Measurements from ENCODE around the gene KRTAP10-2.

Gene KRTAP10-2

GRCh38 chr21:44529503-44530125 is 21.7 kb downstream of the KRTAP10-2 start:
- Histone ChIP-seq H3K36me3 (ENCODE audit: insufficient read depth, low read length) (peaks cover 42% of the 10 kb centered on the region), H3K9me3 (ENCODE audit: low read depth, low read length) (no peaks in the 10 kb centered on the region), H3K27ac (no peak overlapping the region), H3K4me3 (no peak overlapping the region), H3K9ac (ENCODE audit: insufficient read length) (no peak overlapping the region)
- DNase-seq (ENCODE audit: low read depth, low spot score): no peak
- TF ChIP-seq FOXP2 (optimal IDR thresholded peaks at IDR 0.05; ENCODE audit: control extremely low read depth, extremely low read length, insufficient read depth) (no peak), POLR2AphosphoS5 (IDR thresholded peaks at IDR 0.05; ENCODE audit: borderline replicate concordance, low read depth, low read length) (no peak), EZH2 (IDR thresholded peaks at IDR 0.05) (no peak)

DNA sequence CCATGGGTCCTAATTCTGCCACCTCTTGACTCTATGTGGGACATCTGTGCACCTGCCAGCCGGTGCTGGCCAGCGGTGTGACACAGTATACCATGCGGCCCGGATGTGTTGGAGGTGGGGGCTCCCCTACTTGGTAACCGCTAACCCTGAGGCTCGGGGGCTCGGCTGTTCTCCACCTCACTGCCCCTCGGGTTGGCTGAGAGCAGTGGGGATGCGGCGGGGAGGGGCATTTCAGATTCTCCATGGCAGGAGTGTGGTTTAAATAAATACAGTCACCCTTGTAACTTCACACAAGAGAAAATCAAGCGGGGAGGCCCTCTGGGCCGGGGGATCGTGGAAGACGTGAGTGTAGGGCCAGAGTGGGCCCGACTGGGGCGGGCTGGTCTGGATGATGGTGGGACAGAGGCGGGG is 22.3 kb downstream of the KRTAP10-2 start:
- TF ChIP-seq POLR2AphosphoS5 (IDR thresholded peaks at IDR 0.05; ENCODE audit: borderline replicate concordance, low read depth, low read length) (no peak), EZH2 (IDR thresholded peaks at IDR 0.05) (no peak), FOXP2 (optimal IDR thresholded peaks at IDR 0.05; ENCODE audit: control extremely low read depth, extremely low read length, insufficient read depth) (no peak)
- no peak overlapping the region for H3K27ac ChIP-seq
- no peak for DNase-seq (ENCODE audit: low read depth, low spot score)
- H3K36me3 ChIP-seq (ENCODE audit: insufficient read depth, low read length): peaks cover 44% of the 10 kb centered on the region
- no peak overlapping the region for H3K9ac ChIP-seq (ENCODE audit: insufficient read length)
- H3K4me3 ChIP-seq: no peak overlapping the region
- H3K9me3 ChIP-seq (ENCODE audit: low read depth, low read length): no peaks in the 10 kb centered on the region

GRCh38 chr21:44528634-44528995 is 22.7 kb downstream of the KRTAP10-2 start:
- no peak for TF ChIP-seq POLR2AphosphoS5 (IDR thresholded peaks at IDR 0.05; ENCODE audit: borderline replicate concordance, low read depth, low read length)
- TF ChIP-seq FOXP2 (optimal IDR thresholded peaks at IDR 0.05; ENCODE audit: control extremely low read depth, extremely low read length, insufficient read depth): no peak
- TF ChIP-seq EZH2 (IDR thresholded peaks at IDR 0.05): no peak
- no peaks in the 10 kb centered on the region for H3K9me3 ChIP-seq (ENCODE audit: low read depth, low read length)
- no peak overlapping the region for H3K9ac ChIP-seq (ENCODE audit: insufficient read length)
- no peak overlapping the region for H3K27ac ChIP-seq
- H3K4me3 ChIP-seq: no peak overlapping the region
- no peak for DNase-seq (ENCODE audit: low read depth, low spot score)
- H3K36me3 ChIP-seq (ENCODE audit: insufficient read depth, low read length): peaks cover 48% of the 10 kb centered on the region

DNA sequence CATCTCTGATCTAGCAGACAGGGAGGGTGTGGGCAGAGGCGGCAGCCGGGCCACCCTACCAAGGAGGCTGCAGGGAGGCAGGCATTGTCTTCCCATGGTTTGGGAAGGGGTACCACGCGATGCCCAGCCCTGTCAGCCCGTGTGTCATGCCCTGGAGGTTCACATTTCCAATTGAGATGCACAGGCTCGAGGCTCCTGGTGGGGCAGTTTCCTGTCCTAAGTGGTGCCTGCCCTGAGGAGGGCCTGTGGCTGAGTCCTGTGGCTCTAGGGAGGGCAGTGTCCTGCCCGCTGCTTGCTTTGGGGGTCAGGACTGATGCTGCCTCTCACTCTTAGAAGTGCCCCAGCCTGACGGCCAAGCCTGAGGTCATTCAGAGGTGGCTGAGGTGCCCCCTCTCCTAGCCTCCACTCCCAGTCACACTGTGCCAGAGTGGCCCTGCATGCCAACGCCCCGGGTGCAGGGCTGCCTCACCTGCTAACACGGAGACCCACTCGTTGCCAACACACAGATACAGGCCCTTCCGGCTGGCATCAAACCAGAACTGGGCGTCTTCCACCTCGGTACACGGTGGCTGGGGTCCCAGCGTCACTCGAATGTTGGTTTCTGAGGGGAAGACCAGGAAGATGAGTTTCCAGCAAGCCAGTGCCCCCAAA is 23.2 kb downstream of the KRTAP10-2 start:
- H3K36me3 ChIP-seq (ENCODE audit: insufficient read depth, low read length): peaks cover 53% of the 10 kb centered on the region
- H3K4me3 ChIP-seq: no peak overlapping the region
- no peak overlapping the region for H3K9ac ChIP-seq (ENCODE audit: insufficient read length)
- no peaks in the 10 kb centered on the region for H3K9me3 ChIP-seq (ENCODE audit: low read depth, low read length)
- TF ChIP-seq FOXP2 (optimal IDR thresholded peaks at IDR 0.05; ENCODE audit: control extremely low read depth, extremely low read length, insufficient read depth) (no peak), EZH2 (IDR thresholded peaks at IDR 0.05) (no peak), POLR2AphosphoS5 (IDR thresholded peaks at IDR 0.05; ENCODE audit: borderline replicate concordance, low read depth, low read length) (no peak)
- DNase-seq (ENCODE audit: low read depth, low spot score): no peak
- no peak overlapping the region for H3K27ac ChIP-seq

DNA sequence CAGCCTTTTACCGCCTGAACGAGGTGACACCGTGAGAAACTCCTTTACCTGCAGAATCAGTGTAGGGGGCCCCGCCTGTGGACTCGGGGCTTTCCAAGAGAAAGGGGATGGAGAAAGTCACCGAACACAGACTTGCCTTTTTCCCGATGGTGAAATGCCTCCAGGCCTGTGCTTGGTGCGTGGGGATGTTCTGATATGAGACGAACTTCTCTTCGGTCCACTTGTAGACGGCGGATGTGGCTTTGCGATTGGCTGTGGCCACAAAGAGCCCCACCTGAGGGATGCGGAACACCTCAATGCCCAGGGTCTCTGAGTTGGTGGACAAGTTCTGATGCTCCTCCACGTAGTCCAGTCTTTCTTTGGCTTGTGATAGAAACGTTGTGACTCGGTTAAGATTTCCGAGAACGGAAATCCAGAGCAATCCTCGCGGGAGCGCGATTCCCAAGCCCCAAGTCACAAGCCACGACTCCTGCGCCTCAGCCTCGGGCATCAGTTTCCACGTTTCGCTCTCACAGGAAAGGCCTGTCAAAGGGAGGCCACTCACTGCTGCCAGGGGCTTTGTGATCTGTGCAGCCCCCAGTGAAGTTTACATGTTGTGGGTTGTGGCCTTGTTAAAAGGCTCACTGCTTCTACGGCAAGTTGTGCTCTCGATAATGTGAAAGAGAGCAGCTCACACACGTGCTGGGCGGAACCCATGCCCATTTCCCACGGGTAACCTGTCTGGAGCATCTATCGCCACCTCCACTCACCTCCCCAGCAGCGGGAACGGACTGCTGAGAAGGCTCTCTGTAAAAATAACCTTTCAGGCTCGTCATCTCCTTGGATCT is 23.9 kb downstream of the KRTAP10-2 start:
- no peaks in the 10 kb centered on the region for H3K9me3 ChIP-seq (ENCODE audit: low read depth, low read length)
- peaks cover 53% of the 10 kb centered on the region for H3K36me3 ChIP-seq (ENCODE audit: insufficient read depth, low read length)
- no peak overlapping the region for H3K4me3 ChIP-seq
- DNase-seq (ENCODE audit: low read depth, low spot score): no peak
- no peak for TF ChIP-seq FOXP2 (optimal IDR thresholded peaks at IDR 0.05; ENCODE audit: control extremely low read depth, extremely low read length, insufficient read depth)
- H3K27ac ChIP-seq: no peak overlapping the region
- no peak overlapping the region for H3K9ac ChIP-seq (ENCODE audit: insufficient read length)

DNA sequence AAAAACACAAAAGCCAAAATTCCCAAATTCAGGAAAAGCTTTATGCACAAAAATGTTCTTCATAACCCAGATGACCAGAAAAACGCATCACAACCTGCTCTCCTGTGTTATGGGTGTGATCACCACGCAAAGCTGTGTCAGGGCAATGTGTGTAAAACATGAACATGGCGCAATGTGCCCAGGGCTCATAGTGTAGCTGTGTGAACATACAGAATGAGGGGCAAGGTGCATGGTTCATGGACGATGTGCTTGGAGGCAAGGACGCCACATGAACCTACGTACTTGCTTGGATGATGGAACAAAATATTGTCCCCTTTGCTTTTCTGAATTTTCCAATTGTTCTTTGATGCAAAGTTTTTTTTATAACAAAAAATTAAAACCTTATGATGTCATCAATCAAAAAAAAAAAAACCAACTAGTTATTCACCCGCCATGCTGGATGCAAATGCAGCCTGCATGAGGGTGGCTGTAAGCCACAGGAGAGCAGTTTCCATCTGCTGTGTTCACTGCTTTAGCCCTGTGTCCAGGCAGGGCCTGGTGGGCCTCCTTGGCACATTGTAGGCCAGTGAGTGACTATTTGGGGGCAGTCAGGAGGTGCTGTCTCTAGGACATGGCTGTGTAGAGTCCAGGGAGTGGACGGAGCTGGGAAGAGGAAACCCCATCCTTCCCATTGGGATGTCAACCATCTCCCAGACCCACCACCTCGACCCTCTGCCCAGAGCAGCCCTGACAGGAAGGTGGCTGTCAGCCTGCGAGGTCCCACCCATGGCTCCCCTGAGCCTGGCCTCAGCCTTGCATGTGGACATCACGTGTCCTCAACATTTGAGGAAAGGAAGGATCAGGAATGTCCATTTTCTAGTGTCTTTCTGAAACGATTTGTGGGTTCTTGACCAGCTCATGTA is 25.0 kb downstream of the KRTAP10-2 start:
- Histone ChIP-seq H3K9ac (ENCODE audit: insufficient read length) (no peak overlapping the region), H3K36me3 (ENCODE audit: insufficient read depth, low read length) (peaks cover 51% of the 10 kb centered on the region), H3K4me3 (no peak overlapping the region), H3K9me3 (ENCODE audit: low read depth, low read length) (no peaks in the 10 kb centered on the region), H3K27ac (no peak overlapping the region)
- TF ChIP-seq POLR2AphosphoS5 (IDR thresholded peaks at IDR 0.05; ENCODE audit: borderline replicate concordance, low read depth, low read length): no peak
- no peak for TF ChIP-seq FOXP2 (optimal IDR thresholded peaks at IDR 0.05; ENCODE audit: control extremely low read depth, extremely low read length, insufficient read depth)
- TF ChIP-seq EZH2 (IDR thresholded peaks at IDR 0.05): no peak
- no peak for DNase-seq (ENCODE audit: low read depth, low spot score)

GRCh38 chr21:44525391-44526095 is 25.8 kb downstream of the KRTAP10-2 start:
- Histone ChIP-seq H3K36me3 (ENCODE audit: insufficient read depth, low read length) (peaks cover 51% of the 10 kb centered on the region), H3K9me3 (ENCODE audit: low read depth, low read length) (no peaks in the 10 kb centered on the region), H3K4me3 (no peak overlapping the region), H3K9ac (ENCODE audit: insufficient read length) (no peak overlapping the region), H3K27ac (no peak overlapping the region)
- DNase-seq (ENCODE audit: low read depth, low spot score): no peak
- no peak for TF ChIP-seq FOXP2 (optimal IDR thresholded peaks at IDR 0.05; ENCODE audit: control extremely low read depth, extremely low read length, insufficient read depth)
- no peak for TF ChIP-seq EZH2 (IDR thresholded peaks at IDR 0.05)
- TF ChIP-seq POLR2AphosphoS5 (IDR thresholded peaks at IDR 0.05; ENCODE audit: borderline replicate concordance, low read depth, low read length): no peak
